Measurements from ENCODE around the gene WDR70.

- TF ChIP-seq CTCF (conservative IDR thresholded peaks at IDR 0.05; ENCODE audit: low read depth, low read length), result no peak
- no peak for TF ChIP-seq EZH2 (IDR thresholded peaks at IDR 0.05; ENCODE audit: low read length, unreplicated experiment)
- no peak for TF ChIP-seq EZH2phosphoT487 (IDR thresholded peaks at IDR 0.05; ENCODE audit: borderline replicate concordance, low read length)
These were observed 393.1 kb downstream of the WDR70 start for GRCh38 chr5:37772255-37772654.
